Lower lobe of right lung (tissue), 2 donors: ENCODE measurements around the gene MGAT5. TPM values are rescaled to one million over a fixed set of nuclear protein-coding genes. Genes with fewer than 3 reads are reported as not detected.

Source experiments
- ATAC-seq, 2 donors: fragments of 200-7000 bp; cut with Tn5 transposase; one replicate each; pipeline ENCODE4 v1.9.1; 2020 to 2022; ENCODE audit warnings: mild to moderate bottlenecking in 2 of 2, moderate library complexity in 2 of 2
- DNase-seq: peaks from one replicate; pipeline ENCODE4 v3.0.0-alpha.2; 2020
- H3K27ac ChIP-seq: fragments of 200-600 bp; one replicate; pipeline ENCODE4 v1.8.0; 2022
- H3K27me3 ChIP-seq: fragments of 200-600 bp; one replicate; pipeline ENCODE4 v1.8.0; 2022; ENCODE audit warnings: low read depth
- H3K36me3 ChIP-seq: fragments of 200-600 bp; one replicate; pipeline ENCODE4 v1.8.0; 2022; ENCODE audit warnings: mild to moderate bottlenecking
- H3K4me1 ChIP-seq: fragments of 200-600 bp; one replicate; pipeline ENCODE4 v1.8.0; 2022
- H3K4me3 ChIP-seq: fragments of 200-600 bp; one replicate; pipeline ENCODE4 v1.8.0; 2022; ENCODE audit warnings: mild to moderate bottlenecking
- H3K9me3 ChIP-seq: fragments of 200-600 bp; one replicate; pipeline ENCODE4 v1.8.0; 2022
- CTCF ChIP-seq: fragments of 200-600 bp; IDR thresholded peaks from one replicate; pipeline ENCODE4 v1.8.0; 2022; ENCODE audit warnings: antibody characterized with exemption, mild to moderate bottlenecking
- intact Hi-C: fragments of 100-400 bp; cut with DNase I; formaldehyde crosslinking; loops from one replicate; pipeline ENCODE4 v1.11.0; 2022
- total RNA-seq: library from RNA; stranded (reverse); fragmentation: NEBNext Ultra II Directional; extraction: Animal tissue kit (Norgen Biotek cat#: 25700); gene quantifications from one replicate; pipeline ENCODE4 v1.2.1, GENCODE V29; 2021
- donor health status: DM: no; HTN: yes; CAD: no; lungs with severe emphysema.

MGAT5 gene
- total RNA-seq, 1 donor from 2014 or later: 61.7 TPM

GRCh38 chr2:134208825-134209224 is 45.0 kb upstream of the MGAT5 start:
- TF ChIP-seq CTCF: no peak
- Histone ChIP-seq H3K27ac (no peak overlapping the region), H3K27me3 (no peaks in the 10 kb centered on the region), H3K4me1 (peaks cover 42% of the 10 kb centered on the region), H3K36me3 (no peaks in the 10 kb centered on the region), H3K9me3 (no peaks in the 10 kb centered on the region), H3K4me3 (no peak overlapping the region)
- intact Hi-C loops: no loop called here
- no peak for ATAC-seq
- DNase-seq: no peak

- H3K36me3 ChIP-seq: no peaks in the 10 kb centered on the region
- peaks cover 12% of the 10 kb centered on the region for H3K4me1 ChIP-seq
- no peak for TF ChIP-seq CTCF
- no peaks in the 10 kb centered on the region for H3K27me3 ChIP-seq
- no peak overlapping the region for H3K4me3 ChIP-seq
- intact Hi-C loops: no loop called here
- H3K9me3 ChIP-seq: no peaks in the 10 kb centered on the region
- DNase-seq (no peak), ATAC-seq (no peak)
- no peak overlapping the region for H3K27ac ChIP-seq
Measured at GRCh38 chr2:134212746-134213145, 41.1 kb upstream of the MGAT5 start.

- TF ChIP-seq CTCF: no peak
- H3K27ac ChIP-seq: no peak overlapping the region
- peak; percentile 67 to 79 for ATAC-seq
Measured at GRCh38 chr2:134216152-134216829, 37.6 kb upstream of the MGAT5 start.

GRCh38 chr2:134217351-134217750 is 36.5 kb upstream of the MGAT5 start:
- Histone ChIP-seq H3K27me3 (no peaks in the 10 kb centered on the region), H3K9me3 (no peaks in the 10 kb centered on the region), H3K27ac (no peak overlapping the region), H3K4me3 (no peak overlapping the region), H3K36me3 (no peaks in the 10 kb centered on the region), H3K4me1 (peaks cover 31% of the 10 kb centered on the region)
- DNase-seq: no peak
- ATAC-seq: no peak
- intact Hi-C loops: no loop called here
- no peak for TF ChIP-seq CTCF

More at GRCh38 chr2:134216152-134216829, 37.6 kb upstream of the MGAT5 start:
- no peak for DNase-seq
- Histone ChIP-seq H3K4me1 (peaks cover 31% of the 10 kb centered on the region), H3K4me3 (no peak overlapping the region), H3K36me3 (no peaks in the 10 kb centered on the region), H3K27me3 (no peaks in the 10 kb centered on the region), H3K9me3 (no peaks in the 10 kb centered on the region)
- intact Hi-C loops: no loop called here

- Histone ChIP-seq H3K27me3 (no peaks in the 10 kb centered on the region), H3K4me3 (no peak overlapping the region), H3K9me3 (no peaks in the 10 kb centered on the region), H3K27ac (no peak overlapping the region), H3K36me3 (no peaks in the 10 kb centered on the region), H3K4me1 (peaks cover 27% of the 10 kb centered on the region)
- TF ChIP-seq CTCF: no peak
- intact Hi-C loops: no loop called here
- DNase-seq (no peak), ATAC-seq (peak in 1 of 2 donors; percentile 16)
Measured at GRCh38 chr2:134217924-134218323, 35.9 kb upstream of the MGAT5 start.
